ENCODE results near the gene ATXN1.

ATXN1 gene

GRCh38 chr6:16635810-16636602, 125.3 kb downstream of the ATXN1 start:
- peak; percentile 21 for DNase-seq (ENCODE audit: extremely low read depth, low read depth)
- no peak for TF ChIP-seq CTCF (IDR thresholded peaks at IDR 0.05; ENCODE audit: low read depth, low read length, missing control alignments)
- no peak overlapping the region for H3K4me3 ChIP-seq (replicated peaks; ENCODE audit: low read depth, low read length)

GRCh38 chr6:16635291-16635809, 125.9 kb downstream of the ATXN1 start:
- no peak overlapping the region for H3K4me3 ChIP-seq (replicated peaks; ENCODE audit: low read depth, low read length)
- TF ChIP-seq CTCF (IDR thresholded peaks at IDR 0.05; ENCODE audit: low read depth, low read length, missing control alignments) = no peak
- no peak for DNase-seq (ENCODE audit: extremely low read depth, low read depth)

- H3K4me3 ChIP-seq (replicated peaks; ENCODE audit: low read depth, low read length) = no peak overlapping the region
- no peak for DNase-seq (ENCODE audit: extremely low read depth, low read depth)
- no peak for TF ChIP-seq CTCF (IDR thresholded peaks at IDR 0.05; ENCODE audit: low read depth, low read length, missing control alignments)
Observed at GRCh38 chr6:16634855-16635254, 126.4 kb downstream of the ATXN1 start.

GRCh38 chr6:16633961-16634360, 127.3 kb downstream of the ATXN1 start:
- DNase-seq (ENCODE audit: extremely low read depth, low read depth) = no peak
- no peak overlapping the region for H3K4me3 ChIP-seq (replicated peaks; ENCODE audit: low read depth, low read length)
- TF ChIP-seq CTCF (IDR thresholded peaks at IDR 0.05; ENCODE audit: low read depth, low read length, missing control alignments) = no peak

- H3K4me3 ChIP-seq (replicated peaks; ENCODE audit: low read depth, low read length) = no peak overlapping the region
- TF ChIP-seq CTCF (IDR thresholded peaks at IDR 0.05; ENCODE audit: low read depth, low read length, missing control alignments) = no peak
- DNase-seq (ENCODE audit: extremely low read depth, low read depth) = no peak
Observed at GRCh38 chr6:16633465-16633864, 127.8 kb downstream of the ATXN1 start.

GRCh38 chr6:16632101-16632500, 129.2 kb downstream of the ATXN1 start:
- no peak overlapping the region for H3K4me3 ChIP-seq (replicated peaks; ENCODE audit: low read depth, low read length)
- no peak for TF ChIP-seq CTCF (IDR thresholded peaks at IDR 0.05; ENCODE audit: low read depth, low read length, missing control alignments)
- DNase-seq (ENCODE audit: extremely low read depth, low read depth) = no peak

Data from HFF-Myc (cell line).